GM18502 (cell line): ENCODE results near the gene BNC2.

Experiments used
- ATAC-seq: cut with Tn5 transposase; IDR thresholded peaks from one replicate; pipeline ENCODE4 v1.9.1; 2021; ENCODE audit warnings: mild to moderate bottlenecking; ENCODE audit not compliant: unreplicated experiment, poor library complexity

The BNC2 gene

DNA sequence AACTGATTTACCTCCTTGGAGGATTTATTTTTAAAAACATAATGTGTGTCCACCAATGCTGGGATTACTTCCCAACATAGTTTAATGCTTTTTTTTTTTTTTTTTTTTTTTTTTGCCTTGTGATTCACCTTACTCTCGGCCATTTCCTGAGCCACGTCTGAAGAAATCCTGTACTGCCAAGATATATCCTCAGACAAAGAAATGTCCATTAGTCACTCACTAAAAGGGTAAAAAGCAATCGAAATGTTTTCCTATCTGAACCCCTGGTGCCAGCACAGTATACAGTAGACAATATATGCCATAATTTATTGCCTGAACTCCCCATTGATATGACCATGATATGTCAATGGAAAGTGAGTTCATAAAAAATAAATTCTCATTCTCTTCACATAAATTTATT is 344.1 kb downstream of the BNC2 start:
- no peak for ATAC-seq

GRCh38 chr9:16524823-16525222 is 345.6 kb downstream of the BNC2 start:
- ATAC-seq, result no peak

DNA sequence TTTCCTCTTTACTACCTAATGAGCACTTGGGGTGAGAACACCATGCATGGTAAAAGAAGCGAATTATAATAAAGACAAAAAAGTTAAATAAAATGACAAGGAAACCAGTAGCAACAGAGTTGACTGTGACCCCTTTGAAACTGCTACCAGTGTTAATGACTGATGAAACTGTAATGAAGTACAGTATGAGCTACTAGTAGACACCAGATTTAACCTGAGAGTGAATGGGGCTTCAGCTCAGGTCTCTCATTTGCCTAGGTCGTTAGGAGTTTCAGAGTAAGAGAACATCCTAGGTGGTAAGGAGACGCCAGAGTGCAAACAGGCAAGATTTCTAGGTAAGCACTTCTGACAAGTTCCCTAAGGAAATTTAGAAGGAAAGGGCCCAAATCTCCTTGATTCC is 346.4 kb downstream of the BNC2 start:
- no peak for ATAC-seq

GRCh38 chr9:16521868-16522411 is 348.5 kb downstream of the BNC2 start:
- no peak for ATAC-seq

- no peak for ATAC-seq
These were observed 351.5 kb downstream of the BNC2 start for GRCh38 chr9:16519001-16519400.

- ATAC-seq, result no peak
These were observed 353.6 kb downstream of the BNC2 start for GRCh38 chr9:16516891-16517290.

DNA sequence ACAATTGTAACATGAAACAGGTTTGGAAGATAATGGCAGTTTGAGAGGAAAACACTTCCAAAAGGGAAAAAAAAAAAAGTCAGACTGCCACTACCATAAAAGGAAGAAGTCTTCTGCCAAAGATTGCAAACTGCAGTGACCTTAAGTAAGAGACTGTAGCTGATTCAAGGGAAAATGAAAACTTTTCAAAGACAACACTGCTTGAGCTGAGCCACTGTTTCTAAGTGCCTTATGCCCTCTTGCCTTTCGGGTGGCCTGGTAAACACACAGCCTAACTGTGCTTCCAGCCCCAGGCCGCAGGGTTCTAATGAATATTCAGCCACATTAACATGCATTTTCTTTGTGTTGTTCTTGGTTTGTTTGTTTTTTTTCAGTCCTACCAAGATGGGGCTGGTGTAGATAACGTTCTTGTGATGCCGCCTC is 354.6 kb downstream of the BNC2 start:
- ATAC-seq, result no peak

GRCh38 chr9:16515207-16515606 is 355.3 kb downstream of the BNC2 start:
- no peak for ATAC-seq

GRCh38 chr9:16514131-16514530 is 356.3 kb downstream of the BNC2 start:
- ATAC-seq, result no peak

DNA sequence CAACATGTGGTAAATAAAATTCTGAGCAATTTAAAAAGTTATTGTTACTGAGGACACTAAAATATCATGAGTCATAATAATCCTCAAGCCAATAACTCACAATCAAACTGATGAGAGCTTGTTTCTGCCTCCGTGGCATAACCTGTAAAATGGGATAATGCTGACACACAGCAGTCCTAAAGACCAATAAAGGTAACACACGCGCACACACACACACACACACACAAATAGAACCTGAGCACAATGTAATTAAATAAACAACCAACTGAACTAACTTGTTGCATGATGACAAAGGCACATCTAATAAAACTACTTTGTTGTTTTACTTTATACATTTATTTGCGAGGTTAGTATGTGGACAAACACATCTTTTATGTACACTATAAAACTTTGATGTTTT is 358.2 kb downstream of the BNC2 start:
- ATAC-seq, result no peak

GRCh38 chr9:16510482-16510881 is 360.0 kb downstream of the BNC2 start:
- ATAC-seq, result no peak

DNA sequence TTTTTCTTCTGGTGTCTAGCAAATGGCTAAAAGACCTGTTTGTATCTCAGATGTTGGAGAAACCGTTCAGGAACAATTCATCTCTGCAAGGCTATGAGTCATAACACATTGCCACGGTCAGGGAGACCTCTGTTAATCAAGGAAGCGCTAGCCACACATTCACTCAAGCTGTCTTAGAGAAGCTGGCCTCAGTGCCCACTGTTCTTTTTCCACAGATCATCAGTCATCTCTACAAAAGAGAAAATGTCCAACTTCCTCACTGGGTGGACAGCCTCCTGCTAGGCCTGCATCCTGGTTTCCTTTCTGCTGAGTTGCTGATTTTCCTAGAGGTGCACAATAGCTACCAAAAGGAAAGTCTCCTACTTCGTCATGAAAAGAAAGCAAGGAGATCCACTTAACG is 360.5 kb downstream of the BNC2 start:
- ATAC-seq, result no peak

DNA sequence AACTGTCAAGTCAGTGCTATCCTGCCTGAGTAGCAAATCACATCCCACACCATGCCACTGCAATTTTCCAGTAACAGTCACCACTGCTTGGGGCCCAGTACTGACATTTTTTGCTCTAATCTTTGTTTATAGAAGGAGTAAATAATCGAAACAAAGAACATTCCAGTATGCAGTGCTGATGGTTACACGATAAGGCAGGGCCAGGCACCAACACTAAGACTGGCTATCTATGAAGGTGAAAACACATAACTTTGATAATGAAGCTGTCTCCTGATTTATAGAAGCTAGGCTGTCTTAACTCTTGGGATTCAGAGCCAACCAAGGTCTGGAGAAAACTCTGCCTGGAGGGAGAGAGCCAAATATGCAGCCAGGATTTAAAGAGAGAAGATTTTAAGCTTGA is 365.3 kb downstream of the BNC2 start:
- no peak for ATAC-seq

- no peak for ATAC-seq
These were observed 368.7 kb downstream of the BNC2 start for GRCh38 chr9:16501726-16502125.

DNA sequence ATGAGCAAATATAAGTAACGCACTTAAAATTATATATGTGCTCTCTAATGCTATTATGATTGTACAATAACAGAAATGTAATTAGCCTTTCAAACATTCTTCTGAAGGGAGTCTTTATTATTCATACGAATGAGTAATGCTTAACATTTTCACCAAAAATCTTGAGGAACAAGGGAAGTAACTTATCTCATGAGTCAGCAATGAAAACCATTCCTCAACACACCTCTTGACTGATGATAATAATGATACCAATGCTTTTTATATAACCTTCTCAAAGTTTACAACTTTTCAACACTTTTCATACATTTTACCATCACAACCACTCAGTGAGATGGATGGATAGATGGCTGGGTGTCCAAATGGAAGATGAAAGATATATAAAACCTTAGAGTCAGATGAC is 369.3 kb downstream of the BNC2 start:
- ATAC-seq, result no peak

GRCh38 chr9:16500386-16500785 is 370.1 kb downstream of the BNC2 start:
- no peak for ATAC-seq

DNA sequence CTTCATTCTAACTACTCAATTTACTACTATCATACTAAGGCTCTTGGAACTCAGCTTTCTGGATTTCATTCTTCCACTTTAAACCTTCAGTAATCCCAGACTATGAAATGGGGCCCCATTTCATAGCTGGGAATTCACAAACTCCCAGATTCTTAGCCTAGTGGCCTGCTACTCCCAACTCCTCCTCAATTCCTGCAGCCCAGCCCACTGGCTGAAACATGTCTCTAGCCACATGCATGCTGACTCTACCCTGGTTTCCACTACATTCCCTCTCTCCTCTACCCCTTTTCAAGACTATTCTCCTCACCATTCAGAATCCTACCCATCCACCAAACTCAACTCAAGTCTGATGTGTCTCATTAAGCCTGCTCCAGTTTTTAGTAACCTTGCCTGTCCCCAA is 370.6 kb downstream of the BNC2 start:
- no peak for ATAC-seq

DNA sequence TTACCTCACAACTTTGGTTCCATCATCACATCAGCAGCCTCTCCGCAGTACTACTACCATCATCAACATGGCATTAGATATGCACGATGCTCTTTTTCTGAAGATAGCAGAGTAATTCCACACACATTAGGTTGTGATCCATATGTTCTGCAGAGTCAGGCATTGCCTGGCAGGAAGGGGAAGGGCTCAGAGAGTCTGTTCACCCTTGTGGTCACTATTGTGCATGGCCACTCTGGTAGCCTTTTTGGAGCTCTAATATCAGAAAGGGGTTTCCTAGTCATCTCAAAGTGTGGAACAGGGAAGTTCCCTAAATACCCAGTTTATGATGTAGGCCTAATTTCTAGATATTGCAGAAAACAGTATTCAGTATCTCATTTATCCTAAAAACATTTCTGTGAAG is 373.6 kb downstream of the BNC2 start:
- no peak for ATAC-seq

- no peak for ATAC-seq
These were observed 382.6 kb downstream of the BNC2 start for GRCh38 chr9:16487915-16488314.

DNA sequence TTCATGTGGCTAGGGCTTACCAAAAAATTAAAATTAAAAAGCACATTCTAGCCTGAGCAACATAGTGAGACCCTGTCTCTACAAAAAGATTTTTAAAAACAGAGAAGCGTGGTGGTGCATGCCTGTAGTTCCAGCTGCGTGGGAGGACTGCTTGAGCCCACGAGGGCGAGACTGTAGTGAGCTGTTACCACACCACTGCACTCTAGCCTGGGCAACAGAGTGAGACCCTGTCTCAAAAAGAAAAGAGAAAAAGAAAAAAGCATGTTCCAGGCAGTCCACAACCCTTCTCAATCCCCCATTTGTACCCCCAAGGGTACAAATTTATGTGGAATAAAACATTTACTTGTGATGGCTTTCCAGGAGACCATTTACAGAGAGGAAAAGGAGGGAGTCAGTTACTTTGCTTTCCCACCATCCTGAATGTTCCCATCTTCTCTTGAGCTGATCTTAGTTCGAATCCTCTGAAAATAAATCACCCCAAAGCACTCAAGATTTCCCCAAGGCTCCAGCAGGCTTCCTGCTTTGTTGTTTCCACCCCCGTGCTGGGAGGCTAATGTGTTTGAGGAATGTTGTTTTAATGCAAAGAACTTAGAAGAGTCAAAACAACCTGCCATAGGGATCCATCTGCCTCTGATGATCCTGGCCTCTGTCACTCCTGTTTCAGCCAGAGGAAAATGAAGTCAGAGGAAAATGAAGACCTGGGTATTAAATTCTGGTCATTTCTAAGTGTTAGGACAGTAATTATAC is 384.7 kb downstream of the BNC2 start:
- no peak for ATAC-seq

DNA sequence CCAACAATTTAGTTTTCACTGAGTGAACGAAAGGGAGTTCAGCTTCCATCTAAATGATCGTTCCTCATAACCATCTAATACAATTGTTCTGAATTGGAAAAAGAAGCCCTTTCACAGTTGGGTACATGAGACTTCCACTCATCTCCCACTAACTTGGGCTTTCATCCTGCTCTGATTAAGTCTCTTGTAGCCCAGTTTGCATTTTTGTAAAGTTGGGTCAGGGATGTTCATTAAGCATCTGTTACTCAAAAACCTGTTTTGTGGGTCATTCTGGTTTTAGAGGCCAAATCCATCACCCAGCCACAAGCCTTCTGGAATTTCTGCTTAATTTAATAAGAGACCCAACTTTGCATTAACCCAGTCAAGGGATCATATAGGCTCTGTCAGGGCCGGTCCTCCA is 385.3 kb downstream of the BNC2 start:
- no peak for ATAC-seq

DNA sequence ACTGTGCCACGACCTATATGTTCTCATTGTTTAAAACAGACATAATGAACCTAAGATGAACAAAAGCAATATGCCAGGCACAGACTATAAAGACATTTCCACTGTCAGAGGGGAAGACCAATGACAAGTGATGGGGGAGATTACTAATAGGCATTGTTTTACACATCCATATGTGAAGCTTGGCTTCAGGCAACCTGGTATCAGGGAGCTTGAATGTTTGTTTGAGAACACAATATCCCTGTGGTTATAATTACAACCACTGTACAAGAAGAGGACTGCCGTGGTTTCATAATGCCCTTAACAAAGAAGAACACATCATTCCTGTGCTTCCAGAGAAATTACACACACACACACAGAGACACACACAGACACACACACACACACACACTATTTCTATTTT is 385.7 kb downstream of the BNC2 start:
- no peak for ATAC-seq
